PC-9 (cell line): ENCODE data around the gene MACROD2.

Experiments
- EZH2 ChIP-seq: fragments of 200-600 bp; sonication (generic); IDR thresholded peaks from 2 replicates; pipeline ENCODE4 v1.8.0; 2017; ENCODE audit warnings: antibody characterized with exemption, low read depth
- TF ChIP-seq, protein P1 (sequence below): fragments of 200-600 bp; sonication (generic); conservative IDR thresholded peaks from 2 replicates; pipeline ENCODE4 v1.6.1; 2017; ENCODE audit warnings: mixed run types, antibody characterized with exemption, mild to moderate bottlenecking, moderate library complexity

DNA sequence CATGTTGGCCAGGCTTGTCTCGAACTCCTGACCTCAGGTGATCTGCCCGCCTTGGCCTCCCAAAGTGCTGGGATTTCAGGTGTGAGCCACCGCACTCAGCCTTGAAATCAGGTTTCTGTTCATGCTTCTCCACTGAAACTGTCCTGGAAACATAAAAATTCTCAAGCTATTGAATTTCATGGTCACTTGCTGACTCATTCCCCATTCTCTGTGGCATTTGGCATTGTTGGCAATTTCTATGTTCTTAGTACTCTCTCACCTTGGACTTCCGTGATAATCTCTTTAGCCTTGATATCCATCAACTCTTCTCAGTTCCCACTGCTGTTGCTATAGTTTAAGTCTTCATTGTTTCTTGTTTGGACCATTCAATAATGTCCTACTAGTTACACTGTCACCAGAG lies 11.1 kb upstream of the MACROD2 start:
- TF ChIP-seq, protein P1, sequence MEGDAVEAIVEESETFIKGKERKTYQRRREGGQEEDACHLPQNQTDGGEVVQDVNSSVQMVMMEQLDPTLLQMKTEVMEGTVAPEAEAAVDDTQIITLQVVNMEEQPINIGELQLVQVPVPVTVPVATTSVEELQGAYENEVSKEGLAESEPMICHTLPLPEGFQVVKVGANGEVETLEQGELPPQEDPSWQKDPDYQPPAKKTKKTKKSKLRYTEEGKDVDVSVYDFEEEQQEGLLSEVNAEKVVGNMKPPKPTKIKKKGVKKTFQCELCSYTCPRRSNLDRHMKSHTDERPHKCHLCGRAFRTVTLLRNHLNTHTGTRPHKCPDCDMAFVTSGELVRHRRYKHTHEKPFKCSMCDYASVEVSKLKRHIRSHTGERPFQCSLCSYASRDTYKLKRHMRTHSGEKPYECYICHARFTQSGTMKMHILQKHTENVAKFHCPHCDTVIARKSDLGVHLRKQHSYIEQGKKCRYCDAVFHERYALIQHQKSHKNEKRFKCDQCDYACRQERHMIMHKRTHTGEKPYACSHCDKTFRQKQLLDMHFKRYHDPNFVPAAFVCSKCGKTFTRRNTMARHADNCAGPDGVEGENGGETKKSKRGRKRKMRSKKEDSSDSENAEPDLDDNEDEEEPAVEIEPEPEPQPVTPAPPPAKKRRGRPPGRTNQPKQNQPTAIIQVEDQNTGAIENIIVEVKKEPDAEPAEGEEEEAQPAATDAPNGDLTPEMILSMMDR, result no peak
- TF ChIP-seq EZH2, result no peak
